Epithelial cell of proximal tubule (primary cell): ENCODE measurements around the gene RAMP3. TPM values are rescaled to one million over a fixed set of nuclear protein-coding genes. Genes with fewer than 3 reads are reported as not detected.
A peak's percentile ranks its signal among the peaks of the same experiment; 100 is the strongest.
"Not testable (repeated sequence)": the region's sequence is repeated elsewhere in the genome, so short reads cannot be mapped to it uniquely, and the experiment has no call there.

Source experiments
- DNase-seq: peaks from one replicate; pipeline ENCODE4 v3.0.0-alpha.2; 2011; ENCODE audit warnings: low read depth
- H3K4me3 ChIP-seq: 2 replicates; pipeline ENCODE4 v1.5.1; 2011; ENCODE audit warnings: low read depth, mild to moderate bottlenecking, low read length
- CTCF ChIP-seq: conservative IDR thresholded peaks from 2 replicates; pipeline ENCODE4 v1.5.1; 2012; ENCODE audit warnings: low read depth, mild to moderate bottlenecking, low read length
- total RNA-seq: library from RNA; depleted of rRNA; stranded (reverse); fragments of >200 nt; gene quantifications from 2 replicates; pipeline ENCODE4 v1.2.3, GENCODE V29; 2015

RAMP3 gene
- not detected in 2 replicates for total RNA-seq

- no peak for DNase-seq
- H3K4me3 ChIP-seq, result no peak within 1 kb of the TSS
- TF ChIP-seq CTCF, result no peak
Observed at GRCh38 chr7:45157653-45158401, at the start of gene RAMP3. RAMP3 (plus strand) TSS chr7:45157791; CDS start chr7:45157829, 38 bp downstream.

- H3K4me3 ChIP-seq, result no peak overlapping the region
- no peak for TF ChIP-seq CTCF
- DNase-seq, result no peak
Observed at GRCh38 chr7:45108863-45109262, 48.7 kb upstream of the RAMP3 start.

- DNase-seq, result peak; percentile 64
- peak; percentile 23 for TF ChIP-seq CTCF
- peak within 1 kb of the TSS; percentile 83 for H3K4me3 ChIP-seq
Observed at GRCh38 chr7:45111298-45112223, 46.0 kb upstream of the RAMP3 start, which contains the start of gene TBRG4. TBRG4 (minus strand) TSS chr7:45111697; CDS start chr7:45109237, 2,460 bp downstream.

- peak overlapping the region; percentile 83 for H3K4me3 ChIP-seq
- no peak for TF ChIP-seq CTCF
- no peak for DNase-seq
Observed at GRCh38 chr7:45112648-45113047, 44.9 kb upstream of the RAMP3 start.

- not testable (repeated sequence) for DNase-seq, H3K4me3 ChIP-seq
Observed at GRCh38 chr7:45114257-45114656, 43.3 kb upstream of the RAMP3 start.

GRCh38 chr7:45114926-45115325 is 42.7 kb upstream of the RAMP3 start:
- no peak for DNase-seq
- no peak overlapping the region for H3K4me3 ChIP-seq
- TF ChIP-seq CTCF, result no peak

GRCh38 chr7:45116048-45116447 is 41.5 kb upstream of the RAMP3 start:
- no peak for DNase-seq
- no peak overlapping the region for H3K4me3 ChIP-seq
- TF ChIP-seq CTCF, result no peak
